Heart left ventricle (tissue), 16 donors: ENCODE data around the gene CDKN1C. TPM values are rescaled to one million over a fixed set of nuclear protein-coding genes. Genes with fewer than 3 reads are reported as not detected.

ENCODE experiments used
- ATAC-seq, 4 donors: fragments of 200-7000 bp; cut with Tn5 transposase; one replicate each; pipeline ENCODE4 v1.9.1; 2020 to 2022; ENCODE audit warnings: moderate library complexity in 4 of 4, mild to moderate bottlenecking in 3 of 4, moderate number of reproducible peaks in 1 of 4
- DNase-seq, 5 donors: peaks; one replicate each; pipeline ENCODE4 v3.0.0-alpha.2; 2020
- H3K27ac ChIP-seq, 12 donors: fragments of 200-600 bp; sonication (generic) in 4 of 12; one replicate each; pipeline versions ENCODE4 v1.5.0 to v1.8.0; 2016 to 2022; ENCODE audit warnings: mild to moderate bottlenecking in 2 of 12
- H3K27me3 ChIP-seq, 9 donors: fragments of 200-600 bp; sonication (generic) in 2 of 9; one replicate each; pipeline versions ENCODE4 v1.5.1 to v1.8.0; 2016 to 2022; ENCODE audit warnings: mild to moderate bottlenecking in 3 of 9
- H3K36me3 ChIP-seq, 9 donors: fragments of 200-600 bp; sonication (generic) in 2 of 9; one replicate each; pipeline versions ENCODE4 v1.5.0 to v1.8.0; 2018 to 2022; ENCODE audit warnings: mild to moderate bottlenecking in 2 of 9
- H3K4me1 ChIP-seq, 12 donors: fragments of 200-600 bp; sonication (generic) in 4 of 12; one replicate each; pipeline versions ENCODE4 v1.5.0 to v1.8.0; 2016 to 2022; ENCODE audit warnings: mild to moderate bottlenecking in 3 of 12
- H3K4me3 ChIP-seq, 12 donors: fragments of 200-600 bp; sonication (generic) in 4 of 12; one replicate each; pipeline versions ENCODE4 v1.5.0 to v1.8.0; 2017 to 2022; ENCODE audit warnings: mild to moderate bottlenecking in 9 of 12, moderate library complexity in 4 of 12
- H3K9me3 ChIP-seq, 12 donors: fragments of 200-600 bp; sonication (generic) in 4 of 12; one replicate each; pipeline versions ENCODE4 v1.5.0 to v1.8.0; 2016 to 2022; ENCODE audit warnings: mild to moderate bottlenecking in 1 of 12
- CTCF ChIP-seq, 12 donors: fragments of 200-600 bp; sonication (generic) in 4 of 12; IDR thresholded peaks; one replicate each; pipeline versions ENCODE4 v1.5.0 to v1.8.0; 2018 to 2022; ENCODE audit warnings: antibody characterized with exemption in 12 of 12, mild to moderate bottlenecking in 5 of 12
- POLR2A ChIP-seq, 2 donors: fragments of 450-650 bp; IDR thresholded peaks; one replicate each; pipeline ENCODE4 v1.6.1; 2017; ENCODE audit warnings: antibody characterized with exemption in 2 of 2, mild to moderate bottlenecking in 2 of 2, moderate library complexity in 2 of 2
- WGBS, 4 donors: extraction: QIAGEN DNeasy Blood & Tissue Kit in 2 of 4; methylation state at CpG; one replicate each; pipeline versions ENCODE4 v1.1.5 to v1.1.7; 2013 to 2018; 5-methylcytosine and 5-hydroxymethylcytosine counted together
- intact Hi-C, 10 donors: fragments of 100-400 bp; cut with DNase I; formaldehyde crosslinking; loops; one replicate each; pipeline versions ENCODE4 v1.11.1 to v1.14.2; 2022
- polyA plus RNA-seq, 2 donors: library from polyadenylated mRNA; stranded (reverse); fragments of 200-250 nt; gene quantifications; one replicate each; pipeline ENCODE4 v1.2.3, GENCODE V29; 2013
- total RNA-seq, 9 donors: library from RNA; depleted of rRNA in 2 of 9; stranded (reverse); fragments of >200 nt in 2 of 9; fragmentation: NEBNext Ultra II Directional in 3 of 9; extraction: Animal tissue kit (Norgen Biotek cat#: 25700) in 3 of 9; gene quantifications; one replicate each; pipeline versions ENCODE4 v1.1.0 to v1.2.4, GENCODE V29; 2016 to 2023
- donor health status: ischemic (EF 13 %, LVEDD 7.1; RV severe dilation, severe dysfunction).
- donor health status: healthy with polysubstance abuse.
- donor health status: DM: no; HTN: yes; CAD: no.
- donor health status: DM: no; HTN: no; CAD: no.
- donor health status: ischemic (EF 25% LVEDD 6.9; RV normal size, moderate dysfunction).
- donor health status: ischemic (EF 25% LVEDD 5.7; RV mildly dilated, moderate dysfunction).
- donor health status: healthy.
- donor health status: DM: yes; HTN: yes; CAD: no.
- donor health status: ischemic (EF 35%, LVEDD 5.7; RV mildly dilated, moderate dysfunction).
- donor health status: nonischemic (EF 11% LVEDD 7.7; RV severe dilation, severe dysfunction).
- donor health status: DM: yes; HTN: yes; CAD: no.
- donor health status: PGD.
- donor health status: ischemic (EF 29% LVEDD 5.4; RV normal size, mild dysfunction).
- donor health status: nonischemic (EF 23%, LVEDD 6.1; RV moderate dilation, normal function).

Gene CDKN1C
- total and polyA plus RNA-seq, 11 donors, result 18.8 to 42.5 (median 33.4) TPM

GRCh38 chr11:2865922-2866577 lies 19.5 kb downstream of the CDKN1C start:
- no peaks in the 10 kb centered on the region for H3K36me3 ChIP-seq
- H3K27me3 ChIP-seq, result peaks cover 11 to 64% (median 29%) of the 10 kb centered on the region in 9 donors
- WGBS, 4 donors, result 94 to 96% (median 94%) methylated on average over 11 of the region's 11 CpGs

GRCh38 chr11:2864901-2865300 lies 20.7 kb downstream of the CDKN1C start:
- no peak overlapping the region for H3K4me3 ChIP-seq
- no peak for ATAC-seq
- DNase-seq, result no peak
- TF ChIP-seq POLR2A (IDR thresholded peaks at IDR 0.05) (no peak), CTCF (IDR thresholded peaks at IDR 0.05) (no peak)
- H3K27ac ChIP-seq, result no peak overlapping the region
- H3K9me3 ChIP-seq, result no peaks in the 10 kb centered on the region
- H3K4me1 ChIP-seq, result peaks cover 0 to 28% (median 7%) of the 10 kb centered on the region in 12 donors
- intact Hi-C loops, result loop anchor here in 1 of 10 donors (10.0 kb wide), 1 partner anchor 50 kb away; no protein-coding TSS in a partner anchor
- peaks cover 5 to 52% (median 20%) of the 10 kb centered on the region in 9 donors for H3K27me3 ChIP-seq
- 85 to 89% (median 86%) methylated on average over 10 of the region's 10 CpGs for WGBS, 4 donors
- H3K36me3 ChIP-seq, result no peaks in the 10 kb centered on the region

More at GRCh38 chr11:2865922-2866577, 19.5 kb downstream of the CDKN1C start:
- ATAC-seq (no peak), DNase-seq (no peak)
- Histone ChIP-seq H3K9me3 (no peaks in the 10 kb centered on the region), H3K4me1 (peaks cover 0 to 32% (median 7%) of the 10 kb centered on the region in 12 donors), H3K27ac (no peak overlapping the region), H3K4me3 (no peak overlapping the region)
- no peak for TF ChIP-seq CTCF (IDR thresholded peaks at IDR 0.05)
- no peak for TF ChIP-seq POLR2A (IDR thresholded peaks at IDR 0.05)
- intact Hi-C loops, result loop anchor here in 1 of 10 donors (10.0 kb wide), 1 partner anchor 51 kb away; no protein-coding TSS in a partner anchor

GRCh38 chr11:2863276-2863618 lies 22.3 kb downstream of the CDKN1C start:
- Histone ChIP-seq H3K4me1 (peaks cover 0 to 16% (median 5%) of the 10 kb centered on the region in 12 donors), H3K9me3 (no peaks in the 10 kb centered on the region), H3K36me3 (no peaks in the 10 kb centered on the region), H3K27me3 (peaks cover 0 to 35% (median 8%) of the 10 kb centered on the region in 9 donors), H3K27ac (no peak overlapping the region), H3K4me3 (peak overlapping the region in 6 of 12 donors; percentile 5 to 49 (median 45))
- intact Hi-C loops, result loop anchor here in 1 of 10 donors (10.0 kb wide), 1 partner anchor 48 kb away; no protein-coding TSS in a partner anchor
- 79 to 85% (median 81%) methylated on average over 13 of the region's 13 CpGs for WGBS, 4 donors
- TF ChIP-seq POLR2A (IDR thresholded peaks at IDR 0.05) (no peak), CTCF (IDR thresholded peaks at IDR 0.05) (no peak)
- DNase-seq (no peak), ATAC-seq (no peak)

GRCh38 chr11:2862395-2863275 lies 22.9 kb downstream of the CDKN1C start:
- Histone ChIP-seq H3K9me3 (no peaks in the 10 kb centered on the region), H3K4me3 (peak overlapping the region; percentile 22 to 49 (median 38)), H3K27ac (no peak overlapping the region), H3K27me3 (peaks cover 0 to 31% (median 8%) of the 10 kb centered on the region in 9 donors), H3K4me1 (peaks cover 0 to 16% (median 5%) of the 10 kb centered on the region in 12 donors), H3K36me3 (no peaks in the 10 kb centered on the region)
- DNase-seq (no peak), ATAC-seq (peak in 2 of 4 donors; percentile 31 to 47)
- intact Hi-C loops, result loop anchor here in 1 of 10 donors (10.0 kb wide), 1 partner anchor 48 kb away; no protein-coding TSS in a partner anchor
- TF ChIP-seq POLR2A (IDR thresholded peaks at IDR 0.05), result no peak
- no peak for TF ChIP-seq CTCF (IDR thresholded peaks at IDR 0.05)
- 8 to 14% (median 9%) methylated on average over 30 to 96 of the region's 96 CpGs for WGBS, 4 donors
